Measurements from ENCODE around the gene RCL1. TPM values are rescaled to one million over a fixed set of nuclear protein-coding genes. Genes with fewer than 3 reads are reported as not detected.

RCL1 gene
- total RNA-seq, 1 experiment from 2014 or later, result 34.4 TPM

DNA sequence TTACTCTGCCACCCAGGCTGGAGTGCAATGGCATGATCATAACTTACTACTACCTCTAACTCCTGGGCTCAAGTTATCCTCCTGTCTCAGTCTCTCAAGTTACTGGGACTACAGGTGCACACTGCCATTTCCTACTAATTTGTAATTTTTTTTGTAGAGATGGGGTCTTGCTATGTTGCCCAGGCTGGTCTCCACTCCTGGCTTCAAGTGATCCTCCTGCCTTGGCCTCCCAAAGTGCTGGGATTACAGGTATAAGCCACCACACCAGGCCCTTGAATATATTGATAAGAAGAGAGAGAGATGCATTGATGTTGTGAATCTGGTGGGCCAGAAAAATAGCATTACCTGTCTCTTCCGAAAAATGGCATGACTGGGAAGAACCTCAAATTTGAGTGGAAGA is 21.0 kb upstream of the RCL1 start:
- H4K5ac ChIP-seq (ENCODE audit: insufficient read length, low read depth, low read length), result no peak overlapping the region
- no peak overlapping the region for H3K27ac ChIP-seq (ENCODE audit: insufficient read length, low read depth, low read length)
- no peaks in the 10 kb centered on the region for H3K9me3 Mint-ChIP-seq
- no peaks in the 10 kb centered on the region for H3K36me3 Mint-ChIP-seq (ENCODE audit: insufficient read depth in 1 of 3, low read depth in 3 of 3)
- H3K14ac ChIP-seq (ENCODE audit: insufficient read depth, low read length), result no peak overlapping the region
- H3K4me3 Mint-ChIP-seq, result no peak overlapping the region
- no peak overlapping the region for H3K18ac ChIP-seq (ENCODE audit: insufficient read length, low read depth, low read length)
- no peak for DNase-seq
- H3K79me2 ChIP-seq (ENCODE audit: insufficient read depth, low read length), result no peaks in the 10 kb centered on the region
- H3K79me1 ChIP-seq (ENCODE audit: insufficient read depth, low read depth, low read length, poor library complexity, severe bottlenecking), result no peaks in the 10 kb centered on the region
- WGBS (ENCODE audit: extremely low coverage, insufficient read length, low lambda C conversion rate), result no CpG with 5 or more reads among the region's 1 CpG
- no peak overlapping the region for H2BK12ac ChIP-seq (ENCODE audit: insufficient read length, low read depth, low read length)
- H3K9me3 ChIP-seq (ENCODE audit: control insufficient read depth, low read depth, low read length), result no peaks in the 10 kb centered on the region
- no peak overlapping the region for H4K8ac ChIP-seq (replicated peaks; ENCODE audit: insufficient read length, low read depth, low read length)
- no peak overlapping the region for H2BK120ac ChIP-seq (ENCODE audit: low read depth, low read length, poor library complexity, severe bottlenecking)
- no peaks in the 10 kb centered on the region for H3K4me1 ChIP-seq (ENCODE audit: insufficient read depth, low read length)
- no peak overlapping the region for H3K4me2 ChIP-seq (ENCODE audit: insufficient read depth, insufficient read length, low read length)
- no peak overlapping the region for H2BK5ac ChIP-seq (ENCODE audit: insufficient read length, low read length)
- no peak overlapping the region for H3T11ph ChIP-seq (ENCODE audit: low read length)
- no peak overlapping the region for H2BK15ac ChIP-seq (ENCODE audit: low read depth, low read length)
- H3K27me3 Mint-ChIP-seq (ENCODE audit: low read depth), result no peaks in the 10 kb centered on the region
- no peak overlapping the region for H3K4ac ChIP-seq (ENCODE audit: low read depth, low read length)
- H4K20me1 ChIP-seq (ENCODE audit: control insufficient read depth, insufficient read depth, insufficient read length), result no peaks in the 10 kb centered on the region
- H3K23me2 ChIP-seq (ENCODE audit: insufficient read length, low read depth, low read length, poor library complexity, severe bottlenecking), result no peaks in the 10 kb centered on the region
- no peak overlapping the region for H2AK5ac ChIP-seq (ENCODE audit: insufficient read length, low read length)
- TF ChIP-seq CTCF (conservative IDR thresholded peaks at IDR 0.05), result no peak
- H3K56ac ChIP-seq (ENCODE audit: insufficient read length, low read depth, low read length), result no peak overlapping the region
- no peak overlapping the region for H4K91ac ChIP-seq (ENCODE audit: insufficient read length, low read depth, low read length)
- H2AFZ ChIP-seq (ENCODE audit: low read length), result no peak overlapping the region
- no peak overlapping the region for H3K9ac ChIP-seq (ENCODE audit: extremely low read depth, insufficient read length, low read length)
- H2BK20ac ChIP-seq (ENCODE audit: low read depth, low read length, poor library complexity, severe bottlenecking), result no peak overlapping the region
- H3K4me1 Mint-ChIP-seq, result no peaks in the 10 kb centered on the region
- H3K23ac ChIP-seq (ENCODE audit: insufficient read length, low read depth, low read length), result no peak overlapping the region
- no peak overlapping the region for H3K27ac Mint-ChIP-seq
- H3K27me3 ChIP-seq (ENCODE audit: insufficient read depth, low read length), result no peaks in the 10 kb centered on the region
